ENCODE measurements around the gene BOK.

BOK gene

GRCh38 chr2:241618829-241619228 is 60.3 kb downstream of the BOK start:
- no peak for DNase-seq

GRCh38 chr2:241619597-241620418 is 61.3 kb downstream of the BOK start:
- DNase-seq = no peak

- DNase-seq = no peak
These were observed 61.8 kb downstream of the BOK start for GRCh38 chr2:241620419-241620769.
